Neural crest cell (in vitro differentiated cells): Measurements from ENCODE around the gene PRDM13. TPM values are rescaled to one million over a fixed set of nuclear protein-coding genes. Genes with fewer than 3 reads are reported as not detected.
"Not testable (repeated sequence)": the region's sequence is repeated elsewhere in the genome, so short reads cannot be mapped to it uniquely, and the experiment has no call there.

Source experiments
- DNase-seq: peaks from one replicate; pipeline ENCODE4 v3.0.0; 2021; ENCODE audit warnings: low read depth, mixed read lengths, low spot score
- H3K27ac Mint-ChIP-seq: one replicate; pipeline ENCODE4 v1.8.0; 2021; ENCODE audit warnings: mild to moderate bottlenecking, mixed read lengths; ENCODE audit not compliant: unreplicated experiment
- H3K27me3 Mint-ChIP-seq: 2 replicates; pipeline ENCODE4 v1.8.0; 2021; ENCODE audit warnings: low read depth, mild to moderate bottlenecking, mixed read lengths
- H3K36me3 Mint-ChIP-seq: 2 replicates; pipeline ENCODE4 v1.8.0; 2021; ENCODE audit warnings: low read depth, mild to moderate bottlenecking, mixed read lengths
- H3K4me1 Mint-ChIP-seq: 2 replicates; pipeline ENCODE4 v1.8.0; 2021; ENCODE audit warnings: mixed read lengths
- H3K4me3 Mint-ChIP-seq: one replicate; pipeline ENCODE4 v1.8.0; 2021; ENCODE audit warnings: mild to moderate bottlenecking, mixed read lengths
- H3K9me3 Mint-ChIP-seq: 2 replicates; pipeline ENCODE4 v1.8.0; 2021; ENCODE audit warnings: mixed read lengths
- total RNA-seq: library from RNA; stranded (reverse); gene quantifications from 2 replicates; pipeline ENCODE4 v1.2.1, GENCODE V29; 2021
- TF ChIP-seq, protein P1 (sequence below): fragments of 200-600 bp; sonication (generic); conservative IDR thresholded peaks from 2 replicates; pipeline ENCODE4 v1.5.0; 2021; ENCODE audit warnings: antibody characterized with exemption, mild to moderate bottlenecking

PRDM13 gene
- total RNA-seq, 1 donor from 2014 or later = 0.09 TPM

GRCh38 chr6:99641270-99641669 is 34.6 kb downstream of the PRDM13 start:
- TF ChIP-seq, protein P1, sequence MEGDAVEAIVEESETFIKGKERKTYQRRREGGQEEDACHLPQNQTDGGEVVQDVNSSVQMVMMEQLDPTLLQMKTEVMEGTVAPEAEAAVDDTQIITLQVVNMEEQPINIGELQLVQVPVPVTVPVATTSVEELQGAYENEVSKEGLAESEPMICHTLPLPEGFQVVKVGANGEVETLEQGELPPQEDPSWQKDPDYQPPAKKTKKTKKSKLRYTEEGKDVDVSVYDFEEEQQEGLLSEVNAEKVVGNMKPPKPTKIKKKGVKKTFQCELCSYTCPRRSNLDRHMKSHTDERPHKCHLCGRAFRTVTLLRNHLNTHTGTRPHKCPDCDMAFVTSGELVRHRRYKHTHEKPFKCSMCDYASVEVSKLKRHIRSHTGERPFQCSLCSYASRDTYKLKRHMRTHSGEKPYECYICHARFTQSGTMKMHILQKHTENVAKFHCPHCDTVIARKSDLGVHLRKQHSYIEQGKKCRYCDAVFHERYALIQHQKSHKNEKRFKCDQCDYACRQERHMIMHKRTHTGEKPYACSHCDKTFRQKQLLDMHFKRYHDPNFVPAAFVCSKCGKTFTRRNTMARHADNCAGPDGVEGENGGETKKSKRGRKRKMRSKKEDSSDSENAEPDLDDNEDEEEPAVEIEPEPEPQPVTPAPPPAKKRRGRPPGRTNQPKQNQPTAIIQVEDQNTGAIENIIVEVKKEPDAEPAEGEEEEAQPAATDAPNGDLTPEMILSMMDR = no peak
- Mint-ChIP-seq H3K4me1 (no peaks in the 10 kb centered on the region), H3K4me3 (no peak overlapping the region), H3K27me3 (peaks cover 76% of the 10 kb centered on the region), H3K9me3 (peaks cover 10% of the 10 kb centered on the region), H3K36me3 (peaks cover 5% of the 10 kb centered on the region), H3K27ac (no peak overlapping the region)
- no peak for DNase-seq

DNA sequence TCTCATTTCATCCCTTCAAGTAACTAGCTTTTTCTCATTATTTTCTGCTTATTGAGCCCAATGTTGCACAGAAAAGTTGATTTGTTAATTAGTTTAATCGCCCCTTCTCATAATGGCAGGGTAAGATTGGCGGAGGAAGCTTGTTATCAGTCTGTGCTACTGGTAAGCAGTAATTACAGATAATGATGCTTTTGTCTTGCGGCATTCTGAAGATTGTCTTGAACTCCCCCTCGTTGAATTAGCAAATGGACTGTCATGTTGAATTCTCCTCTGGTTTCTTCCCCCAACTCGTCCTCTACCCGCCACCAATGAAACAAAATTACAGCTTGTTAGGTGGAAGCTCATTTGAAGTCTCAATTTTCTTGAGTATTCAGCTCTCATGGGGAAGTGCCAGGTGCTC is 39.4 kb downstream of the PRDM13 start:
- no peak for DNase-seq
- no peaks in the 10 kb centered on the region for H3K9me3 Mint-ChIP-seq
- H3K4me1 Mint-ChIP-seq = no peaks in the 10 kb centered on the region
- peaks cover 75% of the 10 kb centered on the region for H3K27me3 Mint-ChIP-seq
- no peak overlapping the region for H3K4me3 Mint-ChIP-seq
- H3K27ac Mint-ChIP-seq = no peak overlapping the region
- TF ChIP-seq, protein P1 = no peak
- no peaks in the 10 kb centered on the region for H3K36me3 Mint-ChIP-seq

- DNase-seq, H3K4me3 Mint-ChIP-seq, H3K4me1 Mint-ChIP-seq, H3K36me3 Mint-ChIP-seq, H3K27ac Mint-ChIP-seq: not testable (repeated sequence)
- Mint-ChIP-seq H3K9me3 (peaks cover 10% of the 10 kb centered on the region), H3K27me3 (peaks cover 45% of the 10 kb centered on the region)
Measured at GRCh38 chr6:99650091-99650571, 43.5 kb downstream of the PRDM13 start.

- Mint-ChIP-seq H3K4me3 (no peak overlapping the region), H3K4me1 (peaks cover 4% of the 10 kb centered on the region), H3K36me3 (no peaks in the 10 kb centered on the region), H3K9me3 (no peaks in the 10 kb centered on the region), H3K27me3 (peaks cover 4% of the 10 kb centered on the region), H3K27ac (no peak overlapping the region)
- TF ChIP-seq, protein P1 = no peak
- no peak for DNase-seq
Measured at GRCh38 chr6:99660206-99660605, 53.6 kb downstream of the PRDM13 start.

DNA sequence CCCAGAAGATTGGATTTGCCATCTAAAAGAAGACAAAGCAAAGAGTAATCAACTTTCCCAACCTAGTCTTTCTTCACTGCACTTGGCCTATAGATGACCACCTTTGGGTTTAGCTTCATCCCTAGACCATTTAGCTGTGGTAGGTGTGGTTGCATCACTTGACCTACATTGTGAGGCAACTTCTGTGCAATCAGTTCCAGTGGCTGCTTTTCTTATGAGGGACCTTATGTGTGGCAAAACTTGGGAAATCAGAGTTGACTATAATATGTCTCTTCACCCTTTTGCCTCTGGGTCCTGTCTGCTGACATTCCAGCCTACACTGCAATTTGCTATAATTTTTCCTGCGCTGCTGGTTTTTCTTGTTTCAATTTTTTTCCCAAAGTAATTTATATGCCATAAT is 55.2 kb downstream of the PRDM13 start:
- Mint-ChIP-seq H3K9me3 (no peaks in the 10 kb centered on the region), H3K4me1 (peaks cover 4% of the 10 kb centered on the region), H3K4me3 (no peak overlapping the region), H3K27ac (no peak overlapping the region), H3K36me3 (no peaks in the 10 kb centered on the region), H3K27me3 (no peaks in the 10 kb centered on the region)
- TF ChIP-seq, protein P1 = no peak
- no peak for DNase-seq

DNA sequence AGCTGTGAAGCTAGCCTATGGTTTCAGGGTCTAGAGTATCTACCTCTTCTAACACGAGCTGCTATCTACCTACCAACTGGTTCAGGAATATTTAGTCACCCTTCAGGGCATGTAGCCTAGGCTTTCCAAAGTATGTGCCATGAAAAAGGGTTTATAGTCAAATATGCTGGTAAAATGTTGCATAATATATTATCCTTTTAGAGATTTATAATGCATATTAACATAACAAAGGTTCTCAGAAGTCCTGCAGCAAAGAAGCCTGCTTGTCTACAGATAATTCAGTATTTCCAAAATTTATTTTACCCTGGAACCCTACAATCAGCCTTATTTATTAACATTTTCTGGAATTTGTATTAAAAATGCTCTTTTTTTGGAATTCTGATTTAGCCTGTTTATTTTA is 56.0 kb downstream of the PRDM13 start:
- no peaks in the 10 kb centered on the region for H3K27me3 Mint-ChIP-seq
- TF ChIP-seq, protein P1 = no peak
- H3K4me3 Mint-ChIP-seq = no peak overlapping the region
- no peak for DNase-seq
- H3K4me1 Mint-ChIP-seq = peaks cover 4% of the 10 kb centered on the region
- H3K27ac Mint-ChIP-seq = no peak overlapping the region
- no peaks in the 10 kb centered on the region for H3K9me3 Mint-ChIP-seq
- H3K36me3 Mint-ChIP-seq = no peaks in the 10 kb centered on the region

Other genes with a start within 250 kb of the PRDM13 start
- gene COQ3, start 212.6 kb upstream of the PRDM13 start, total RNA-seq = 10.9 and 13.5 TPM in 2 replicates
- gene PNISR, start 181.5 kb upstream of the PRDM13 start, total RNA-seq = 155 and 156 TPM in 2 replicates
- gene USP45, start 91.4 kb upstream of the PRDM13 start, total RNA-seq = 12.0 and 15.1 TPM in 2 replicates
- gene CCNC, start 38.2 kb upstream of the PRDM13 start, total RNA-seq = 45.5 and 56.4 TPM in 2 replicates